BE2C (cell line): ENCODE measurements around the gene WDR77.

Source experiments
- DNase-seq: peaks from one replicate; pipeline ENCODE4 v3.0.0-alpha.2; 2020
- H3K27me3 ChIP-seq: fragments of 250-450 bp; sonication (Bioruptor Pico); 2 replicates; pipeline ENCODE4 v1.5.1; 2020; ENCODE audit warnings: mild to moderate bottlenecking
- H3K36me3 ChIP-seq: fragments of 250-450 bp; sonication (Bioruptor Pico); 2 replicates; pipeline ENCODE4 v1.5.1; 2020; ENCODE audit warnings: mild to moderate bottlenecking
- H3K4me1 ChIP-seq: fragments of 250-450 bp; sonication (Bioruptor Pico); 2 replicates; pipeline ENCODE4 v1.5.1; 2020
- H3K4me3 ChIP-seq: 2 replicates; pipeline ENCODE4 v1.5.1; 2011; ENCODE audit warnings: low read depth, low read length
- H3K9me3 ChIP-seq: fragments of 250-450 bp; sonication (Bioruptor Pico); 2 replicates; pipeline ENCODE4 v1.5.1; 2020
- TF ChIP-seq, protein P1 (sequence below): IDR thresholded peaks from 2 replicates; pipeline ENCODE4 v1.5.1; 2012; ENCODE audit warnings: mild to moderate bottlenecking, low read depth, low read length

WDR77 gene

DNA sequence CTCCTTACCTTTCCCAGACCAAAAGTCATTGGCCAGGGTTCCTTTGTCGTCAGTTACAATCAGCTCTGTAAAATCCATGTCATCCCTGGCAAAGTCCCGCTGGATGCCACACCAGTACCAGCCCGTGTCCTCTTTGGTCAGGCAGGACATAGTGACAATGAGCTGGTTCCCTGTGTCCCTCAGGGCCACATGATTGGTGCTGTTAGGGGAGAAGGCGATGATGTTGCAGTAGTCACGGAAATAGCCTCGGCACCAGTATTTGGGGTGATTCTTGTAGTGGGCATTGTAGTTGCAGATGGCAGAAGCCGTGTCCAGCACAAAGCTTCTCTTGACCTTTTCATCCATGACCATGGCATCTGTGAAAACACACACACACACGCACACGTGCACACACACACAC is 39.6 kb upstream of the WDR77 start:
- Histone ChIP-seq H3K9me3 (no peaks in the 10 kb centered on the region), H3K36me3 (no peaks in the 10 kb centered on the region), H3K27me3 (peaks cover 2% of the 10 kb centered on the region), H3K4me3 (no peak overlapping the region), H3K4me1 (no peaks in the 10 kb centered on the region)
- DNase-seq: no peak
- TF ChIP-seq, protein P1, sequence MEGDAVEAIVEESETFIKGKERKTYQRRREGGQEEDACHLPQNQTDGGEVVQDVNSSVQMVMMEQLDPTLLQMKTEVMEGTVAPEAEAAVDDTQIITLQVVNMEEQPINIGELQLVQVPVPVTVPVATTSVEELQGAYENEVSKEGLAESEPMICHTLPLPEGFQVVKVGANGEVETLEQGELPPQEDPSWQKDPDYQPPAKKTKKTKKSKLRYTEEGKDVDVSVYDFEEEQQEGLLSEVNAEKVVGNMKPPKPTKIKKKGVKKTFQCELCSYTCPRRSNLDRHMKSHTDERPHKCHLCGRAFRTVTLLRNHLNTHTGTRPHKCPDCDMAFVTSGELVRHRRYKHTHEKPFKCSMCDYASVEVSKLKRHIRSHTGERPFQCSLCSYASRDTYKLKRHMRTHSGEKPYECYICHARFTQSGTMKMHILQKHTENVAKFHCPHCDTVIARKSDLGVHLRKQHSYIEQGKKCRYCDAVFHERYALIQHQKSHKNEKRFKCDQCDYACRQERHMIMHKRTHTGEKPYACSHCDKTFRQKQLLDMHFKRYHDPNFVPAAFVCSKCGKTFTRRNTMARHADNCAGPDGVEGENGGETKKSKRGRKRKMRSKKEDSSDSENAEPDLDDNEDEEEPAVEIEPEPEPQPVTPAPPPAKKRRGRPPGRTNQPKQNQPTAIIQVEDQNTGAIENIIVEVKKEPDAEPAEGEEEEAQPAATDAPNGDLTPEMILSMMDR: no peak

DNA sequence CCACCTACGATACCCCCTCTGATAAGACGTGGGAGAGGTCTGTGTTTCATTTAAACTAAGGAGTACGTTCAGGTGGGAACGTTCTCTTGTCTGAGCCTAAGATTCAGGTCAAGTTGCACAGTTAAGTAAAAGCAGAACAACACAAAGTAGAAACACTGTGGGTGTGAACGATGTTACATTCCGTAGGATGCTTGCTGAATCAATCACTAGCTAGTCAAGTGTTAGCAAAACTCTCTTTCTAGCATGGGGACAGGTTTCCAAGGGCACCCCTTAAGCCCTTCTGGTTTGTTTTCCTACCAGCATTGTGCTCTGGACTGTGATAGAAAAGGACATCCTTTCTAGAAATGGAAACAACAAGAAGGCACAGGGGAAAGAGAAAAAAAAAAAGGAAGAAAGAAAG is 38.1 kb upstream of the WDR77 start:
- TF ChIP-seq, protein P1: no peak
- H3K27me3 ChIP-seq: no peaks in the 10 kb centered on the region
- no peaks in the 10 kb centered on the region for H3K4me1 ChIP-seq
- no peak overlapping the region for H3K4me3 ChIP-seq
- no peak for DNase-seq
- no peaks in the 10 kb centered on the region for H3K36me3 ChIP-seq
- no peaks in the 10 kb centered on the region for H3K9me3 ChIP-seq

DNA sequence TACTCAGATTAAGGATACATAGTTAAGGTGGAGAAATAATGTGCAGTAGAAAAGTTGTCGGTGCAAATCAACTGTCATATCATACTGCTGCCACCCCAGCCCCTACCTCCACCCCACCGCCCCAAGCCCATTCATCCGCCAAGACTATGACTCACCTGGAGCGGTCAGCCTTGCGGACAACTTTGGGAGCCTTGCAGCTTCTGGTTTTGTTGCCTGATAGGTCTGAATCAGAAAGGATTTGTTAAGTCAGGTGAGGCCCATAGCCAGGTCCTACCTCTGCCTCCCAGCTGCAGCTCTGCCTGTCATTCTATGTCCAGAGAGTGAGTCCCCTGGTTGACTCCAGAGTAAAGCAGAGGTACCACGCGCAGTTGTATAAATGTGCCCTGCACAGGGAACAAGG is 37.4 kb upstream of the WDR77 start:
- no peaks in the 10 kb centered on the region for H3K4me1 ChIP-seq
- no peaks in the 10 kb centered on the region for H3K36me3 ChIP-seq
- H3K27me3 ChIP-seq: 0 out of 2 replicates have a peak, but pooled peaks cover 3% of the 10 kb centered on the region
- no peaks in the 10 kb centered on the region for H3K9me3 ChIP-seq
- no peak for DNase-seq
- TF ChIP-seq, protein P1: no peak
- H3K4me3 ChIP-seq: no peak overlapping the region

DNA sequence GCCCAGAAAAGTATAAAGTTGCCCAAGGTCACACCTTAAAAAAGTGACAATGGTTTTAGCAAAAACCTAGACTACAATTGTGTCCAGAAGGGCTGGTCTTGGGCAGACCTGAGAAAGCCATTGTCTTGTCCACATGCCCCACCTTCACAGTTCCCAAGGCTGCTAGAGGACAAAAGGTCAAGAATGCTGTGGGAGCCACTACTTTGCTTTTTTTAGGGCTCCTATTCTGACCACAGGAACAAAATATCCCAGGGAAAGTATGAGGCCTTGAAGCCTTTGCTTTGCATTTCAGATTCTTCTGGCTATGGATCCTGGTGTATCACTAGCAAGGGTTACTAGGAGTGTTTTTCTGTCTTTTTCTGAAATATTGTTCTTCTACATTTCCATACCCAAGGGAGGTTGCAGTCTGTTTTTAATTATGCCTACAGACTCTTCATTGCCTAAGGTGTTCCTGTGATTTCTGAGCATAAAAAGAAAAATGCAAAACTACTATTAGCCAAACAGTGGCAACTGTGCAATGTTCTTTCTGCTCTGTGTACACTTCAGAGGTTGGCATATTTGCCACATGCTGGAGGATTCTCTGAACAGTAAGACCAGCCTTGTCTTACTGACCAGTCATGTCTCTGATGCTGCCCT is 35.5 kb upstream of the WDR77 start:
- TF ChIP-seq, protein P1: no peak
- Histone ChIP-seq H3K36me3 (no peaks in the 10 kb centered on the region), H3K4me3 (no peak overlapping the region), H3K4me1 (no peaks in the 10 kb centered on the region), H3K9me3 (no peaks in the 10 kb centered on the region), H3K27me3 (0 out of 2 replicates have a peak, but pooled peaks cover 3% of the 10 kb centered on the region)
- no peak for DNase-seq

DNA sequence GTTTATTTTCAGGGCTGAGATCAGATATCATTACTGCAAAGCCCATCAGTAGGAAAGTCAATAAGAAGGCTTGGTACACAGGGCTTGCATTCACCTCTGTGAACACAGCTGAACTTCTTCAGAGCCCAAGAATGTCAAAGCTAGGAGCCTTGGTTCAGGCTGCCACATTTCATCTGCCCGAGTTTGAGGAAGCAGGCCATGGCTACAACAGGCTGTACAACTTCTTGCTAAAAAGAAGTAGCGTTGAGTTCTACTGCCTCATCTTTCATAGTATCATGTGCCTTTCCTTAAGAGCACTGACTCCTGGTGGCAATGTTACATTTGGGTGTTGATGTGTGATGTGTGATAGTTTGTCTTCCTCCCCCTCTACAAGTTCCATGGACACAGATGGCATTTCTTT is 34.8 kb upstream of the WDR77 start:
- Histone ChIP-seq H3K36me3 (no peaks in the 10 kb centered on the region), H3K9me3 (no peaks in the 10 kb centered on the region), H3K4me3 (no peak overlapping the region), H3K4me1 (no peaks in the 10 kb centered on the region), H3K27me3 (0 out of 2 replicates have a peak, but pooled peaks cover 3% of the 10 kb centered on the region)
- TF ChIP-seq, protein P1: no peak
- no peak for DNase-seq

DNA sequence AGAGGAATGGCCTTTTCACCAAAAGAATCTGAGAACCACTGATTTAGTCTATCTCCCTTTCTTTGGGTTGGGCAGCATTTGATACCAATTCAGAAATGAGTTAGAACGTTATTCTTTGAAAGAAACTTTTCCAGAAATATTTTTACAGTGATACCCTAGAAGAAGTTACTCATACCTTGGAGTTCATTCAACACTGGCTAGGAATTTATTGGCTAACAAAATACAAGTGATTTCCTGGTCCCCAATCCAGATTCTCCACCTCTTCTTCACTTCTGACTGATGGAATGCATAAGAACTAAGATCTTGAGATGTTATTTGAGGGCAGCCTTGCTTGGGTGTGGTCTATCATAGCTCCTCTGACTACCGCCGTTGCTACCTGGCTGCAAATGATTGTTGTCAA is 34.1 kb upstream of the WDR77 start:
- Histone ChIP-seq H3K27me3 (0 out of 2 replicates have a peak, but pooled peaks cover 3% of the 10 kb centered on the region), H3K36me3 (no peaks in the 10 kb centered on the region), H3K9me3 (no peaks in the 10 kb centered on the region), H3K4me3 (no peak overlapping the region), H3K4me1 (no peaks in the 10 kb centered on the region)
- DNase-seq: no peak
- TF ChIP-seq, protein P1: no peak
